ELR (cell line): ENCODE measurements around the gene GP1BA.

Experiments used
- DNase-seq: peaks from one replicate; pipeline ENCODE4 v3.0.0-alpha.2; 2015; ENCODE audit warnings: low read depth

GP1BA gene

DNA sequence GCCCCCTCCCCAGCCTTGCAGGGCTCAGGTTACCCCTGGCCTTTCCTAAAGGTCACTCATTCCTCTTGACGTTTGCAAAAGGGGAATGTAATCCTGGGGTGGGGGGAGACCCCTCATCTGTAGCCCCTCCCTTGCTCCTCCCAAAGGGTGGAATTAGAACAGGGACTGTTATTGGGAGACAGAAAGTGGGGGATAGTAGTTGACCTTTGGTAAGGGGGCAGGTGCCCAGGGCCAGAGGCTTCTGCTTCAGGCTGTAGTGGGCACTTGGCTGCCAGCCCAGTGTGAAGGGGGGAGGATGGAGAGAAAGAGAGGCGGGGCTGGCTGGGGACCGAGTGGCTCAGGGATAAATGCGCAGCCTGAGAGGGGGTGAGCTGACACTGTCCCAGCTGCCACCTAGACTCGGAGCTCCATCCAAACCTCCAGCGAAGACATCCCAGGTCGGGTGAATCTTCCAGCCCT is 18.7 kb downstream of the GP1BA start, which contains the start of gene ENO3:
TSS of gene ENO3 (plus strand) at position 374 of the 459 bp plus-strand sequence. CDS start 711 bp downstream, outside the sequence.
- no peak for DNase-seq

GRCh38 chr17:4951486-4951885 is 19.4 kb downstream of the GP1BA start:
- DNase-seq, result no peak

- DNase-seq, result peak; percentile 75
These were observed 21.4 kb downstream of the GP1BA start for GRCh38 chr17:4953451-4953961.

- DNase-seq, result no peak
These were observed 23.0 kb downstream of the GP1BA start for GRCh38 chr17:4955091-4955490.

DNA sequence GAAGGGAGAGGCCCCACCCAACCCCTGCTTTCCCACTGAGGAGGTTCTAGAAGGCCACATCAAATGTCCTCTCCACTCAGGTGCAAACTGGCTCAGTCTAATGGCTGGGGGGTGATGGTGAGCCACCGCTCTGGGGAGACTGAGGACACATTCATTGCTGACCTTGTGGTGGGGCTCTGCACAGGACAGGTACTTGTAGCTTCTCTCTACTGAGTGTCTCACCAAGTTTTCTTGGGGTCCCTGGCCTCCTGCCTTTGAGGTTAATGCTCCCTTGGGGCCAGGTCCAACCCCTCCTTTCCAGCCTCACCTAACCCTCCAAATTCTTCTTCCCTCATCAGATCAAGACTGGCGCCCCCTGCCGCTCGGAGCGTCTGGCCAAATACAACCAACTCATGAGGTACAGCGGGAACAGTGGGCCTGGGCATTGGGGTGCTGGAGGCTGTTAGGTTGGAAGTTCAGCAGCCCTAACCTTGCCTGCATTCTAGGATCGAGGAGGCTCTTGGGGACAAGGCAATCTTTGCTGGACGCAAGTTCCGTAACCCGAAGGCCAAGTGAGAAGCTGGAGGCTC is 24.5 kb downstream of the GP1BA start:
- DNase-seq, result no peak

GRCh38 chr17:4958102-4958501 is 26.0 kb downstream of the GP1BA start:
- DNase-seq, result no peak

DNA sequence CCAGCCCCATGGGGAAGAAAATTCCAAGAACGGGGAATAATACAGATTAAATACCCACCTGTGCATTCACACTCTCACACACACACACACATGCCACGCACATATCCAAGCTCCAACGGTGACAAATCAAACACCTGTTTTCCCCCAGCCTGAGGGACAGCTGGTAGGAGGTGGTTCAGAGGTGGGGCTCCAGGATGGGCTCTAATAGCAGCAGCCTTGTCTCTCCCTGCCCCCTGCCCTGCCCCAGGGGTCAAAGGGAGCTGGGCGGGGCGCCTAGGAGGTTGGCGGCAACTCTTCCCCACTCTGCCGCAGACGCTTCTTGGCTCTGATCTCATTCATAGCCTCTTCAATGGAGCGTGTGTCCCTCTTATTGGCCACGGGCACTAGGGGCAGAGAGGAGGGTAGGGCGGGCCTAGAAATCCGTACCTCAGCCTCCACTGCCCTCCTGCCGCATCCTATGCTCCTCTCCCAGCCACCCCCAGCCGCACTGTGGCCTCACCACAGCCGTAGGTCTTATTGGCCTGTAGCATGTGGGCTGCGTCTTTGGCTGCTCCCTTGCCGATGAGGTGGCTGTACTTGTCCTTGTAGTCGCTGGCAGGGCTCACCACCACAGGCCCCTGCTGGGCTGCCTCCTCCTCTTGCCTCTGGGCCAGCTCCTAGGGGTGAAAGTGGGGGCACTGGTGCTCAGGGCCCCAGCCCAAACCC is 27.3 kb downstream of the GP1BA start:
- DNase-seq, result no peak

GRCh38 chr17:4960279-4960922 is 28.3 kb downstream of the GP1BA start:
- no peak for DNase-seq

DNA sequence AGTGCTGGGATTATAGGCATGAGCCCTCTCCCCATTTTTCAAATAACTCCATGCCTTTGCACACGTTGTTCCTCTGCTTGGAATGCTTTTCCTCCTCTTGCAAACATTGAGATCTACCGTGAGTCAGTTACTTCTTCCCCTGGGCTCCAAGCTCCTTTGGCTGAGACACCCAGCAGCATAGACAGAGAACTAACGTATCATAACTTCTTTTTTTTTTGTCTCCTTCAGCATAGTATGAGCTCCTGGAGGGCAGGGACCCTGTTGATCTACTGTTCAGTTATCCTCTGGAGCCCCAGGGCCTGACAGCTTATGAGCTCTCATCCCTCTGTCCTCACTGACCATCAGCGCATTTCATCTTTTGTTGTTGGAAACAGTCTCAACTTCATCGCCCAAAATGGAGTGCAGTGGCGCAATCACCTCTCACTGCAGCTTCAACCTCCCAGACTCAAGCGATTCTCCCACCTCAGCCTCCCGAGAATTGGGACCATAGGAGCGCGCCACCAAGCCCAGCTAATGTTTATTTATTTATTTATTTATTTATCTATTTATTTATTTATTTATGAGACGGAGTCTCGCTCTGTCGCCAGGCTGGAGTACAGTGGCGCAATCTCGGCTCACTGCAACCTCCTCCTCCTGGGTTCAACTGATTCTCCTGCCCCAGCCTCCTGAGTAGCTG is 33.4 kb downstream of the GP1BA start:
- no peak for DNase-seq

- DNase-seq, result peak; percentile 99
These were observed 34.9 kb downstream of the GP1BA start for GRCh38 chr17:4966844-4967538.

DNA sequence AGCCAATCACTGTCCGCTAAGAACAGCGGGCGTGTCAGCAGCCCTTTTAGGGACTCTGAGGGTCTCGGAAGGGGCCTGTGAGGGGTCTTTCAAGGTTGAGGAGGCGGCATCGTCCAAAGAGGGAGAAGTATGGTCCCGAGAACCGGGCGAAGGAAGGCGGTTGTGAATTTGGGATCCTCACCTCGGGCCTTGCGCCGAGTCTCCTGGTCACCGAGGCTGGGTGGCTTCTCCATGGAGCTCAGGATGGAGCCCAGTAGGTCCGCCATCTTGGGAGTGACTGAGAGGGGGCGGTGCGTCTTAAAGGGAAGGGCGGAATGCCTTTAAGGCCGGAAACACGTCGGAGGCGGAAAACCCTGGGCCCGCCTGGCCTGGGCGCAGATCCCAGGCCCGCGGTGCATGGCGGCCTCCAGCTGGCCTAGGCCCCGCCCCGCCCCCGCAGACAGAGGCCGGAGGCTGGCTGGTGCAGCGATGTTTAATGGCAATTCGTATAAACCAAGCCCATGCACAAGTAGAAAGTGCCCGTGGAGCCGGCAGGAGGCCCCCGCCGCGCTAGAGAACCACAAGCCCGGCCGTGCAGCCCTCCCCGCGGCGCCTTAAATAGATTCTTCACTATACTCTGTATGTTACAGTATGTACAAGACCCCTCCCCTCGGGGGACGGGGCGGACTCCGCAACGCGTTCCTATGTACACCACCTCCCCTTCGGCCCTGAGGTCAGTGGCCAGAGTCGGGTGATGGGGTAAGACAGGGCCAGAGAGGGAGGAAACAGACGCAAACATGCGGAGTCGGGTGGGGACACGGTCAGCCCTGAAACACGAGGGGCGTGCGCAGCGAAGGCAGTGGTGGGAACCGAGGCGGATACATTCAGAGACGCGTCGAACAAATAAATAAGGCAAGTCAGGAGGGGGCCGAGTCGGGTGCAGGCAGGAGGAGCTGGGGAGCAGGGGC is 35.7 kb downstream of the GP1BA start, which contains the start of gene SPAG7:
TSS of gene SPAG7 (minus strand) at position 279 of the 947 bp plus-strand sequence. CDS start at position 266, 13 bp downstream.
- peak; percentile 97 for DNase-seq

- DNase-seq, result no peak
These were observed 36.5 kb downstream of the GP1BA start for GRCh38 chr17:4968486-4969046.

- DNase-seq, result peak; percentile 95
These were observed 37.0 kb downstream of the GP1BA start for GRCh38 chr17:4969047-4969550.

DNA sequence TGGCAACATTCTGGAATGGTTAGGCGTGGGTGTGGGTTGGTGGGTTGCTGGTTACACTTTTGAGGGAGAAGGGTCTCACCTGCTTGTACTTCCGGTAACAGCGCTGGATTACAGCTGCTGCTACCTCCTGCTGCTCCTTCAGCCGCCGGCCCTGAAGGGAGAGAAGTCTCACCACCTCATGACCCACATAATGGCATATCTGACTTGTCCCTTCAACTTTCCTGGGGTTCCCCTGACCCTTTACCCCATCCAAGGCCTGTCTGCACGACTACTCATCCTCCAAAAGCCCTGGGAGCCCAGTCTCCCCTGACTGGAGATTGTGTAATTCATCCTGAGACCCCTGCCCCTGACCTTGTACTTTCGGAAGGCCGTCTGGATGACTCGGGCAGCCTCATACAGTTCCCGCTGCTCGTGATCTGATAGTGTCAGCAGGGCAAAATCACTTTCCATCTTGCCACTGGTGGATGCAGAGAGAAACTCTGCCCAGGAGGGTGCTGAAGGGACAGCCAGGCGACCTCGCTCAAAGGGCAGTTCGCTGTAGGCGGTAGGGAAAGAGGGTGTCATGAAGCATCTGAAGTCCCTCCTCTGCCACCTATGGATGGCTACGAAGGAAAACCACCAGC is 37.6 kb downstream of the GP1BA start:
- peak; percentile 47 for DNase-seq

DNA sequence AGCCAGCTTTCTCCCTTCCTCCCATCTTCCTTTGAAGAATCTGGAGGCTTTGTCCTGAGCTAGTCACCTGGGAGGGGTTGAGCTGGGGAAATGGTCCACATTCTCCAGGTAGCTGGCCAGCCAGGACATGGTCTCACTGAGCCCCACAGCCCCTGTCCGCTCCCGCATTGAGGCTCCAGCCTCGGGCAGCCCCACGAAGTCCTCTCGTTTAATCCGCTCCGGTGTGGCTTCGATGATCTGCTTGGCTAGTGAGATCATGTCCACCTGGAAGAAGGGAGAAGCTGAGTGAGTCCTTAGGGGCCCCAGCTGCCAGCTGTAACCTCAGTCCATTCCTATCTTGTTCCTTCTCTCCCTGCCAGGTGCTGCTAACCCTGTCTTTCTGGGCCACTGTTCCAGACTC is 38.2 kb downstream of the GP1BA start:
- DNase-seq, result no peak

GRCh38 chr17:4971826-4972225 is 39.7 kb downstream of the GP1BA start:
- no peak for DNase-seq

GRCh38 chr17:4972322-4972721 is 40.2 kb downstream of the GP1BA start:
- DNase-seq, result no peak

GRCh38 chr17:4972752-4973151 is 40.7 kb downstream of the GP1BA start:
- DNase-seq, result no peak
